Hepatocyte (in vitro differentiated cells): Measurements from ENCODE around the gene CHD1. TPM values are rescaled to one million over a fixed set of nuclear protein-coding genes. Genes with fewer than 3 reads are reported as not detected.

Experiments
- DNase-seq: peaks from one replicate; pipeline ENCODE4 v3.0.0-alpha.2; 2016; ENCODE audit warnings: low spot score
- H2AFZ ChIP-seq: fragments of 200-600 bp; sonication (generic); 2 replicates; pipeline ENCODE4 v1.6.0; 2016; ENCODE audit warnings: antibody characterized with exemption, mild to moderate bottlenecking
- H3K27ac ChIP-seq: fragments of 200-600 bp; sonication (generic); 2 replicates; pipeline ENCODE4 v1.5.1; 2016; ENCODE audit warnings: mild to moderate bottlenecking
- H3K27me3 ChIP-seq: fragments of 200-600 bp; sonication (generic); 2 replicates; pipeline ENCODE4 v1.6.1; 2016
- H3K36me3 ChIP-seq: fragments of 200-600 bp; sonication (generic); replicated peaks from 2 replicates; pipeline ENCODE4 v1.5.1; 2016; ENCODE audit warnings: low read depth; ENCODE audit not compliant: insufficient read depth
- H3K4me1 ChIP-seq: fragments of 200-600 bp; sonication (generic); 2 replicates; pipeline ENCODE4 v1.5.1; 2016; ENCODE audit warnings: mild to moderate bottlenecking, moderate library complexity; ENCODE audit not compliant: insufficient read depth
- H3K4me2 ChIP-seq: fragments of 200-600 bp; sonication (generic); 2 replicates; pipeline ENCODE4 v1.6.0; 2016
- H3K4me3 ChIP-seq: fragments of 200-600 bp; sonication (generic); 2 replicates; pipeline ENCODE4 v1.5.1; 2016; ENCODE audit warnings: mild to moderate bottlenecking
- H3K79me2 ChIP-seq: fragments of 200-600 bp; sonication (generic); 2 replicates; pipeline ENCODE4 v1.6.0; 2017; ENCODE audit warnings: mild to moderate bottlenecking
- H3K9me2 ChIP-seq: fragments of 200-600 bp; sonication (generic); replicated peaks from 2 replicates; pipeline ENCODE4 v1.6.0; 2017; ENCODE audit warnings: mild to moderate bottlenecking; ENCODE audit not compliant: insufficient read depth
- H3K9me3 ChIP-seq: fragments of 200-600 bp; sonication (generic); 2 replicates; pipeline ENCODE4 v1.5.1; 2016; ENCODE audit warnings: low read depth, mild to moderate bottlenecking
- H4K20me1 ChIP-seq: fragments of 200-600 bp; sonication (generic); 2 replicates; pipeline ENCODE4 v1.6.0; 2016; ENCODE audit warnings: mild to moderate bottlenecking; ENCODE audit not compliant: insufficient read depth, poor library complexity, severe bottlenecking
- CTCF ChIP-seq: fragments of 200-600 bp; sonication (generic); IDR thresholded peaks from 2 replicates; pipeline ENCODE4 v1.5.1; 2016; ENCODE audit warnings: antibody characterized with exemption, mild to moderate bottlenecking; ENCODE audit not compliant: poor library complexity
- EZH2 ChIP-seq: fragments of 200-600 bp; sonication (generic); IDR thresholded peaks from 2 replicates; pipeline ENCODE4 v1.6.1; 2016; ENCODE audit warnings: antibody characterized with exemption, mild to moderate bottlenecking, borderline replicate concordance
- EZH2phosphoT487 ChIP-seq: fragments of 200-600 bp; sonication (generic); IDR thresholded peaks from one replicate; pipeline ENCODE4 v1.6.1; 2018; ENCODE audit warnings: antibody characterized with exemption, mild to moderate bottlenecking, low read depth, moderate library complexity; ENCODE audit not compliant: unreplicated experiment, severe bottlenecking
- WGBS: methylation state at CpG from one replicate; pipeline ENCODE4 v1.1.6; 2016; ENCODE audit warnings: low lambda C conversion rate; ENCODE audit errors: missing lambda C conversion rate; 5-methylcytosine and 5-hydroxymethylcytosine counted together
- polyA plus RNA-seq: library from polyadenylated mRNA; unstranded; fragments of >200 nt; fragmentation: Nextera tagmentation; extraction: Ambion mirVana; gene quantifications from 2 replicates; pipeline ENCODE4 v1.2.1, GENCODE V29; 2016
- total RNA-seq: library from RNA; depleted of rRNA; stranded (reverse); fragments of >200 nt; gene quantifications from 2 replicates; pipeline ENCODE4 v1.2.3, GENCODE V29; 2014

Gene CHD1
- total and polyA plus RNA-seq, 2 experiments from 2014 or later = 14.2 to 81.4 TPM

DNA sequence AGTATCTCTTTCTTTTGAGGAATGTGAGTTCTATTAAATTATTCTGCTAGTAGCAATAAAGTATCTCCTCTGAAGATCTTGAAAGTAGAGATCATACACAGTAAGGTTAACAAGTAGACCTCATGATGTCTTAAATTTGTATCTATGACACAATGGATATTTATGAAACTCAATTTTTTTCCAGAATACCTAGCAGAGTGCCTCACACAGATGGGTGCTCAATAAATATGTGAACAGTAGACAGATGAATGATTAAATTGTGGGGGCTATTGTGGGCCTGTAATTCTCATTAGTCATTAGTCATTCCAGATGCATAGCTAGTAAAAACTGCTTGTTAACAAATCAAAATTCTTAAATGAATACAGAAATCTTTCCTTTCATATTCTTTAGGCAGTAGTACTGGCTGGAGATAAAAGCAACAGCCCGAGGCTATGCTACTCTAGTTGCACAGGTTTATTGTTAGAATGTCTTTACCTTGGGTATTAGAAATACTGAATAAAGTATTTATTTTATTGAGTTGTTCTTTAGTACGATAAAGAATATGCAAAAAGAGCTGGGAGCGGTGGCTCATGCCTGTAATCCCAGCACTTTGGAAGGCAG lies 22.0 kb downstream of the CHD1 start:
- Histone ChIP-seq H3K4me1 (no peaks in the 10 kb centered on the region), H3K4me2 (no peak overlapping the region), H3K9me2 (no peaks in the 10 kb centered on the region), H3K27me3 (no peaks in the 10 kb centered on the region), H4K20me1 (peaks cover 23% of the 10 kb centered on the region), H3K27ac (no peak overlapping the region), H3K4me3 (no peak overlapping the region), H3K9me3 (no peaks in the 10 kb centered on the region), H3K36me3 (no peaks in the 10 kb centered on the region), H2AFZ (no peak overlapping the region), H3K79me2 (peaks cover 81% of the 10 kb centered on the region)
- DNase-seq = no peak
- TF ChIP-seq EZH2 (no peak), EZH2phosphoT487 (no peak)
- WGBS = 78% methylated on average over 3 of the region's 3 CpGs

GRCh38 chr5:98905857-98906688 lies 22.7 kb downstream of the CHD1 start:
- Histone ChIP-seq H4K20me1 (peaks cover 18% of the 10 kb centered on the region), H3K4me2 (no peak overlapping the region), H3K36me3 (no peaks in the 10 kb centered on the region), H3K4me3 (no peak overlapping the region), H3K4me1 (no peaks in the 10 kb centered on the region), H3K79me2 (peaks cover 73% of the 10 kb centered on the region), H3K27me3 (no peaks in the 10 kb centered on the region), H2AFZ (no peak overlapping the region), H3K9me2 (no peaks in the 10 kb centered on the region), H3K9me3 (no peaks in the 10 kb centered on the region), H3K27ac (no peak overlapping the region)
- DNase-seq = peak; percentile 53
- 79% methylated on average over 3 of the region's 3 CpGs for WGBS
- TF ChIP-seq EZH2phosphoT487 (no peak), CTCF (peak; percentile 77)

DNA sequence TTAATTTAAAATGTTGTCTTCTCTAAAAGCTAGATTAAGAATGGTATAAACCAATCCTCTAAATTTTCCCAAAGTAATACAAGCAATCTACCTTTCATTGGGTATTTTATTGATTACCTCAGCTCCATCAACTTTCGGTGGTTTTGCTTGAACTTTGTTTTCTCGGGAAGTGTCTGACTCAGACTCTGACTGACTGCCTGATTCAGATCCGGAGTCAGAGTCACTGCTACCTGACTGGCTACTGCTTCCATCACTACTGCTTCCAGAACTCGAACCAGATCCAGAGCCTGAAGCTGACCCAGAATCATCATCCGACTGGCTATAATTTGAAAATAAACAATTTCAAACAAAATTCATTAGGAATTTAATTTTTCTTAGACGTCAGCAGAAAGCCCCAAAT lies 24.0 kb downstream of the CHD1 start:
- no peak overlapping the region for H3K4me3 ChIP-seq
- peaks cover 15% of the 10 kb centered on the region for H4K20me1 ChIP-seq
- H3K4me2 ChIP-seq = no peak overlapping the region
- H3K9me3 ChIP-seq = no peaks in the 10 kb centered on the region
- DNase-seq = no peak
- H2AFZ ChIP-seq = no peak overlapping the region
- no peaks in the 10 kb centered on the region for H3K27me3 ChIP-seq
- 92% methylated on average over 6 of the region's 6 CpGs for WGBS
- H3K27ac ChIP-seq = no peak overlapping the region
- no peak for TF ChIP-seq EZH2
- TF ChIP-seq CTCF = no peak
- no peak for TF ChIP-seq EZH2phosphoT487
- H3K9me2 ChIP-seq = no peaks in the 10 kb centered on the region
- H3K4me1 ChIP-seq = no peaks in the 10 kb centered on the region
- H3K36me3 ChIP-seq = no peaks in the 10 kb centered on the region
- H3K79me2 ChIP-seq = peaks cover 60% of the 10 kb centered on the region

- DNase-seq = no peak
- Histone ChIP-seq H3K4me3 (no peak overlapping the region), H4K20me1 (peaks cover 14% of the 10 kb centered on the region), H3K4me1 (no peaks in the 10 kb centered on the region), H3K27ac (no peak overlapping the region), H3K9me2 (no peaks in the 10 kb centered on the region), H3K4me2 (no peak overlapping the region), H3K79me2 (peaks cover 40% of the 10 kb centered on the region), H3K36me3 (no peaks in the 10 kb centered on the region), H3K27me3 (no peaks in the 10 kb centered on the region), H2AFZ (no peak overlapping the region), H3K9me3 (no peaks in the 10 kb centered on the region)
- TF ChIP-seq EZH2 = no peak
- TF ChIP-seq CTCF = no peak
- TF ChIP-seq EZH2phosphoT487 = no peak
- 100% methylated on average over 1 of the region's 1 CpG for WGBS
Measured at GRCh38 chr5:98902733-98903132, 26.1 kb downstream of the CHD1 start.
